Activated naive CD8-positive, alpha-beta T cell treated with anti-CD3 and anti-CD28 coated beads for 36 hours (primary cell): ENCODE results near the gene NGEF. TPM values are rescaled to one million over a fixed set of nuclear protein-coding genes. Genes with fewer than 3 reads are reported as not detected.

Experiments
- DNase-seq: peaks from one replicate; pipeline ENCODE4 v3.0.0; 2021
- H3K27ac Mint-ChIP-seq: one replicate; pipeline ENCODE4 v1.8.0; 2022; ENCODE audit warnings: mild to moderate bottlenecking, moderate library complexity, mixed read lengths
- H3K27me3 Mint-ChIP-seq: one replicate; pipeline ENCODE4 v1.8.0; 2022; ENCODE audit warnings: mild to moderate bottlenecking, mixed read lengths
- H3K36me3 Mint-ChIP-seq: one replicate; pipeline ENCODE4 v1.8.0; 2021; ENCODE audit warnings: mild to moderate bottlenecking, mixed read lengths
- H3K4me1 Mint-ChIP-seq: one replicate; pipeline ENCODE4 v1.8.0; 2021; ENCODE audit warnings: mixed read lengths
- H3K4me3 Mint-ChIP-seq: one replicate; pipeline ENCODE4 v1.8.0; 2022; ENCODE audit warnings: mild to moderate bottlenecking, moderate library complexity, mixed read lengths
- H3K9me3 Mint-ChIP-seq: one replicate; pipeline ENCODE4 v1.8.0; 2022; ENCODE audit warnings: mixed read lengths
- total RNA-seq, 2 experiments: library from RNA; stranded (reverse); gene quantifications; one replicate each; pipeline ENCODE4 v1.2.3, GENCODE V29; 2021

NGEF gene
- total RNA-seq, 2 experiments from 2014 or later = not detected

- Mint-ChIP-seq H3K27ac (no peak overlapping the region), H3K4me3 (no peak overlapping the region), H3K27me3 (no peaks in the 10 kb centered on the region), H3K36me3 (no peaks in the 10 kb centered on the region), H3K9me3 (peaks cover 4% of the 10 kb centered on the region), H3K4me1 (no peaks in the 10 kb centered on the region)
- no peak for DNase-seq
These were observed 55.4 kb downstream of the NGEF start for GRCh38 chr2:232957657-232958090.

- no peak for DNase-seq
- Mint-ChIP-seq H3K4me3 (no peak overlapping the region), H3K9me3 (no peaks in the 10 kb centered on the region), H3K4me1 (no peaks in the 10 kb centered on the region), H3K36me3 (no peaks in the 10 kb centered on the region), H3K27me3 (no peaks in the 10 kb centered on the region), H3K27ac (no peak overlapping the region)
These were observed 57.2 kb downstream of the NGEF start for GRCh38 chr2:232955856-232956255.

- Mint-ChIP-seq H3K27ac (no peak overlapping the region), H3K4me1 (no peaks in the 10 kb centered on the region), H3K36me3 (no peaks in the 10 kb centered on the region), H3K9me3 (no peaks in the 10 kb centered on the region), H3K27me3 (no peaks in the 10 kb centered on the region), H3K4me3 (no peak overlapping the region)
- DNase-seq = no peak
These were observed 58.4 kb downstream of the NGEF start for GRCh38 chr2:232954691-232955090.

GRCh38 chr2:232951891-232952290 lies 61.2 kb downstream of the NGEF start:
- no peaks in the 10 kb centered on the region for H3K9me3 Mint-ChIP-seq
- no peaks in the 10 kb centered on the region for H3K4me1 Mint-ChIP-seq
- H3K36me3 Mint-ChIP-seq = no peaks in the 10 kb centered on the region
- no peaks in the 10 kb centered on the region for H3K27me3 Mint-ChIP-seq
- DNase-seq = no peak
- H3K4me3 Mint-ChIP-seq = no peak overlapping the region
- no peak overlapping the region for H3K27ac Mint-ChIP-seq

- no peak for DNase-seq
- Mint-ChIP-seq H3K4me3 (no peak overlapping the region), H3K27me3 (no peaks in the 10 kb centered on the region), H3K4me1 (no peaks in the 10 kb centered on the region), H3K9me3 (no peaks in the 10 kb centered on the region), H3K36me3 (no peaks in the 10 kb centered on the region), H3K27ac (no peak overlapping the region)
These were observed 61.9 kb downstream of the NGEF start for GRCh38 chr2:232951181-232951580.

GRCh38 chr2:232950751-232951150 lies 62.3 kb downstream of the NGEF start:
- DNase-seq = no peak
- no peaks in the 10 kb centered on the region for H3K4me1 Mint-ChIP-seq
- no peak overlapping the region for H3K27ac Mint-ChIP-seq
- no peaks in the 10 kb centered on the region for H3K27me3 Mint-ChIP-seq
- H3K36me3 Mint-ChIP-seq = no peaks in the 10 kb centered on the region
- no peak overlapping the region for H3K4me3 Mint-ChIP-seq
- no peaks in the 10 kb centered on the region for H3K9me3 Mint-ChIP-seq

- Mint-ChIP-seq H3K27ac (no peak overlapping the region), H3K36me3 (no peaks in the 10 kb centered on the region), H3K4me1 (no peaks in the 10 kb centered on the region), H3K9me3 (no peaks in the 10 kb centered on the region), H3K27me3 (no peaks in the 10 kb centered on the region), H3K4me3 (no peak overlapping the region)
- no peak for DNase-seq
These were observed 64.0 kb downstream of the NGEF start for GRCh38 chr2:232949016-232949415.

- no peaks in the 10 kb centered on the region for H3K27me3 Mint-ChIP-seq
- no peak overlapping the region for H3K4me3 Mint-ChIP-seq
- no peaks in the 10 kb centered on the region for H3K4me1 Mint-ChIP-seq
- no peak overlapping the region for H3K27ac Mint-ChIP-seq
- no peaks in the 10 kb centered on the region for H3K36me3 Mint-ChIP-seq
- peaks cover 8% of the 10 kb centered on the region for H3K9me3 Mint-ChIP-seq
- DNase-seq = no peak
These were observed 70.2 kb downstream of the NGEF start for GRCh38 chr2:232942831-232943230.

GRCh38 chr2:232941912-232942594 lies 71.0 kb downstream of the NGEF start:
- peaks cover 3% of the 10 kb centered on the region for H3K27me3 Mint-ChIP-seq
- H3K4me3 Mint-ChIP-seq = no peak overlapping the region
- H3K36me3 Mint-ChIP-seq = no peaks in the 10 kb centered on the region
- DNase-seq = no peak
- H3K27ac Mint-ChIP-seq = no peak overlapping the region
- peaks cover 8% of the 10 kb centered on the region for H3K9me3 Mint-ChIP-seq
- no peaks in the 10 kb centered on the region for H3K4me1 Mint-ChIP-seq

- H3K27me3 Mint-ChIP-seq = peaks cover 3% of the 10 kb centered on the region
- no peaks in the 10 kb centered on the region for H3K36me3 Mint-ChIP-seq
- no peaks in the 10 kb centered on the region for H3K4me1 Mint-ChIP-seq
- H3K4me3 Mint-ChIP-seq = no peak overlapping the region
- DNase-seq = no peak
- H3K9me3 Mint-ChIP-seq = peaks cover 8% of the 10 kb centered on the region
- H3K27ac Mint-ChIP-seq = no peak overlapping the region
These were observed 71.7 kb downstream of the NGEF start for GRCh38 chr2:232941400-232941799.

- no peak overlapping the region for H3K27ac Mint-ChIP-seq
- H3K36me3 Mint-ChIP-seq = no peaks in the 10 kb centered on the region
- peaks cover 3% of the 10 kb centered on the region for H3K27me3 Mint-ChIP-seq
- peaks cover 8% of the 10 kb centered on the region for H3K9me3 Mint-ChIP-seq
- no peak overlapping the region for H3K4me3 Mint-ChIP-seq
- H3K4me1 Mint-ChIP-seq = no peaks in the 10 kb centered on the region
- no peak for DNase-seq
These were observed 72.3 kb downstream of the NGEF start for GRCh38 chr2:232940724-232941123.

- peaks cover 13% of the 10 kb centered on the region for H3K27me3 Mint-ChIP-seq
- no peaks in the 10 kb centered on the region for H3K36me3 Mint-ChIP-seq
- no peak overlapping the region for H3K27ac Mint-ChIP-seq
- no peak for DNase-seq
- peaks cover 8% of the 10 kb centered on the region for H3K9me3 Mint-ChIP-seq
- H3K4me1 Mint-ChIP-seq = no peaks in the 10 kb centered on the region
- no peak overlapping the region for H3K4me3 Mint-ChIP-seq
These were observed 75.7 kb downstream of the NGEF start for GRCh38 chr2:232937278-232937906.

- no peaks in the 10 kb centered on the region for H3K36me3 Mint-ChIP-seq
- no peaks in the 10 kb centered on the region for H3K9me3 Mint-ChIP-seq
- H3K4me3 Mint-ChIP-seq = no peak overlapping the region
- peaks cover 4% of the 10 kb centered on the region for H3K4me1 Mint-ChIP-seq
- DNase-seq = no peak
- H3K27ac Mint-ChIP-seq = no peak overlapping the region
- peaks cover 53% of the 10 kb centered on the region for H3K27me3 Mint-ChIP-seq
These were observed 81.4 kb downstream of the NGEF start for GRCh38 chr2:232931636-232932035.

- Mint-ChIP-seq H3K27me3 (peaks cover 69% of the 10 kb centered on the region), H3K9me3 (no peaks in the 10 kb centered on the region), H3K4me3 (no peak overlapping the region), H3K4me1 (peaks cover 7% of the 10 kb centered on the region), H3K36me3 (no peaks in the 10 kb centered on the region), H3K27ac (no peak overlapping the region)
- DNase-seq = no peak
These were observed 83.0 kb downstream of the NGEF start for GRCh38 chr2:232930059-232930400.

- Mint-ChIP-seq H3K4me3 (no peak overlapping the region), H3K4me1 (peaks cover 7% of the 10 kb centered on the region), H3K27me3 (peaks cover 75% of the 10 kb centered on the region), H3K27ac (no peak overlapping the region), H3K36me3 (no peaks in the 10 kb centered on the region), H3K9me3 (no peaks in the 10 kb centered on the region)
- DNase-seq = no peak
These were observed 83.6 kb downstream of the NGEF start for GRCh38 chr2:232929303-232930058.
